GM23338 (cell line): Measurements from ENCODE around the gene CASKIN2. TPM values are rescaled to one million over a fixed set of nuclear protein-coding genes. Genes with fewer than 3 reads are reported as not detected.

ENCODE experiments used
- ATAC-seq: fragments of 200-7000 bp; cut with Tn5 transposase; 3 replicates; pipeline ENCODE4 v1.9.1; 2020
- DNase-seq: peaks from one replicate; pipeline ENCODE4 v3.0.0-alpha.2; 2015; ENCODE audit warnings: low spot score
- H2AFZ ChIP-seq: fragments of 200-600 bp; sonication (generic); 2 replicates; pipeline ENCODE4 v1.8.0; 2016; ENCODE audit warnings: antibody characterized with exemption, mild to moderate bottlenecking, moderate library complexity
- H3F3A ChIP-seq: fragments of 200-600 bp; sonication (generic); replicated peaks from 2 replicates; pipeline ENCODE4 v1.8.0; 2017; ENCODE audit warnings: antibody characterized with exemption, mixed run types, low read depth
- H3K27ac ChIP-seq: fragments of 200-600 bp; sonication (generic); 2 replicates; pipeline ENCODE4 v1.6.1; 2016; ENCODE audit warnings: low read depth
- H3K27me3 ChIP-seq: fragments of 200-600 bp; sonication (generic); 2 replicates; pipeline ENCODE4 v1.8.0; 2016; ENCODE audit warnings: mild to moderate bottlenecking, mixed run types, moderate library complexity; ENCODE audit not compliant: insufficient read depth
- H3K36me3 ChIP-seq: fragments of 200-600 bp; sonication (generic); 2 replicates; pipeline ENCODE4 v1.8.0; 2016; ENCODE audit warnings: mild to moderate bottlenecking; ENCODE audit not compliant: insufficient read depth
- H3K4me1 ChIP-seq: fragments of 200-600 bp; sonication (generic); 2 replicates; pipeline ENCODE4 v1.8.0; 2016; ENCODE audit warnings: mild to moderate bottlenecking, moderate library complexity; ENCODE audit not compliant: insufficient read depth
- H3K4me2 ChIP-seq: fragments of 200-600 bp; sonication (generic); 2 replicates; pipeline ENCODE4 v1.7.1; 2017; ENCODE audit warnings: mixed run types
- H3K4me3 ChIP-seq: fragments of 200-600 bp; sonication (generic); 2 replicates; pipeline ENCODE4 v1.6.1; 2016; ENCODE audit warnings: mixed run types
- H3K79me2 ChIP-seq: fragments of 200-600 bp; sonication (generic); replicated peaks from 2 replicates; pipeline ENCODE4 v1.8.0; 2017; ENCODE audit warnings: mild to moderate bottlenecking; ENCODE audit not compliant: insufficient read depth
- H3K9me2 ChIP-seq: fragments of 200-600 bp; sonication (generic); 2 replicates; pipeline ENCODE4 v1.8.0; 2017; ENCODE audit not compliant: insufficient read depth
- H4K20me1 ChIP-seq: fragments of 200-600 bp; sonication (generic); replicated peaks from 2 replicates; pipeline ENCODE4 v1.8.0; 2017; ENCODE audit warnings: mild to moderate bottlenecking; ENCODE audit not compliant: insufficient read depth
- H3K27ac Mint-ChIP-seq: 2 replicates; pipeline ENCODE4 v1.8.0; 2020; ENCODE audit warnings: inconsistent platforms, mild to moderate bottlenecking, moderate library complexity, mixed read lengths
- H3K27me3 Mint-ChIP-seq: 3 replicates; pipeline ENCODE4 v1.8.0; 2022; ENCODE audit warnings: low read depth, mild to moderate bottlenecking, moderate library complexity, mixed read lengths, inconsistent platforms; ENCODE audit not compliant: insufficient read depth, poor library complexity
- H3K36me3 Mint-ChIP-seq: 3 replicates; pipeline ENCODE4 v1.8.0; 2021; ENCODE audit warnings: low read depth, mild to moderate bottlenecking, inconsistent platforms, moderate library complexity, mixed read lengths
- H3K4me1 Mint-ChIP-seq: 3 replicates; pipeline ENCODE4 v1.8.0; 2020; ENCODE audit warnings: mild to moderate bottlenecking, inconsistent platforms, mixed read lengths
- H3K4me3 Mint-ChIP-seq: 3 replicates; pipeline ENCODE4 v1.8.0; 2021; ENCODE audit warnings: moderate library complexity, mild to moderate bottlenecking, inconsistent platforms, mixed read lengths
- H3K9me3 Mint-ChIP-seq: 3 replicates; pipeline ENCODE4 v1.8.0; 2020; ENCODE audit warnings: moderate library complexity, mild to moderate bottlenecking, inconsistent platforms, mixed read lengths
- CREB1 ChIP-seq: fragments of 250-450 bp; sonication (Bioruptor Pico); IDR thresholded peaks from 2 replicates; pipeline ENCODE4 v1.5.0; 2020; ENCODE audit warnings: low read depth, mild to moderate bottlenecking, moderate library complexity
- EZH2 ChIP-seq: fragments of 200-600 bp; sonication (generic); IDR thresholded peaks from one replicate; pipeline ENCODE4 v1.8.0; 2017; ENCODE audit warnings: antibody characterized with exemption, mild to moderate bottlenecking, low read depth; ENCODE audit not compliant: unreplicated experiment
- EZH2phosphoT487 ChIP-seq: fragments of 200-600 bp; sonication (generic); IDR thresholded peaks from one replicate; pipeline ENCODE4 v1.8.1; 2018; ENCODE audit warnings: antibody characterized with exemption; ENCODE audit not compliant: unreplicated experiment
- JUNB ChIP-seq: IDR thresholded peaks from one replicate; pipeline ENCODE4 v1.6.1; 2016; ENCODE audit warnings: antibody characterized with exemption; ENCODE audit not compliant: unreplicated experiment
- NANOG ChIP-seq: IDR thresholded peaks from 2 replicates; pipeline ENCODE4 v1.6.1; 2016; ENCODE audit warnings: antibody characterized with exemption, borderline replicate concordance
- POLR2AphosphoS5 ChIP-seq: IDR thresholded peaks from 2 replicates; pipeline ENCODE4 v1.6.1; 2016; ENCODE audit warnings: antibody characterized with exemption, low read depth
- STAT1 ChIP-seq: IDR thresholded peaks from one replicate; pipeline ENCODE4 v1.6.1; 2016; ENCODE audit warnings: antibody characterized with exemption; ENCODE audit not compliant: unreplicated experiment
- ZNF114 ChIP-seq: fragments of 250-450 bp; sonication (Bioruptor Pico); IDR thresholded peaks from 2 replicates; pipeline ENCODE4 v1.5.0; 2020; ENCODE audit warnings: mild to moderate bottlenecking, moderate library complexity
- ZNF331 ChIP-seq: fragments of 250-450 bp; sonication (Bioruptor Pico); IDR thresholded peaks from 2 replicates; pipeline ENCODE4 v1.5.0; 2020; ENCODE audit warnings: low read depth, mild to moderate bottlenecking, moderate library complexity
- polyA plus RNA-seq: library from polyadenylated mRNA; unstranded; fragments of >200 nt; fragmentation: Nextera tagmentation; extraction: Ambion mirVana; gene quantifications from 2 replicates; pipeline ENCODE4 v1.2.1, GENCODE V29; 2016
- total RNA-seq: library from RNA; depleted of rRNA; stranded (reverse); fragments of >200 nt; shearing (Covaris generic); gene quantifications from 2 replicates; pipeline ENCODE4 v1.2.3, GENCODE V29; 2014
- TF ChIP-seq, protein P1 (sequence below), 2 experiments: fragments of 200-600 bp in 1 of 2; sonication (generic) in 1 of 2; conservative IDR thresholded peaks; 2 replicates each; pipeline versions ENCODE4 v1.5.1 to v1.6.1; 2016 to 2017; ENCODE audit warnings: antibody characterized with exemption in 2 of 2, low read depth in 2 of 2, mild to moderate bottlenecking in 2 of 2, moderate library complexity in 1 of 2
- TF ChIP-seq, protein P2 (sequence below): fragments of 250-450 bp; sonication (Bioruptor Pico); IDR thresholded peaks from 2 replicates; pipeline ENCODE4 v1.5.0; 2020; ENCODE audit warnings: mild to moderate bottlenecking, moderate library complexity
- TF ChIP-seq, protein P3 (sequence below): IDR thresholded peaks from 2 replicates; pipeline ENCODE4 v1.6.1; 2016; ENCODE audit warnings: antibody characterized with exemption
- TF ChIP-seq, protein P4 (sequence below): IDR thresholded peaks from one replicate; pipeline ENCODE4 v1.6.1; 2018; ENCODE audit warnings: antibody characterized with exemption; ENCODE audit not compliant: unreplicated experiment

The CASKIN2 gene
- total and polyA plus RNA-seq, 2 experiments from 2014 or later, result 4.9 to 21.5 TPM

DNA sequence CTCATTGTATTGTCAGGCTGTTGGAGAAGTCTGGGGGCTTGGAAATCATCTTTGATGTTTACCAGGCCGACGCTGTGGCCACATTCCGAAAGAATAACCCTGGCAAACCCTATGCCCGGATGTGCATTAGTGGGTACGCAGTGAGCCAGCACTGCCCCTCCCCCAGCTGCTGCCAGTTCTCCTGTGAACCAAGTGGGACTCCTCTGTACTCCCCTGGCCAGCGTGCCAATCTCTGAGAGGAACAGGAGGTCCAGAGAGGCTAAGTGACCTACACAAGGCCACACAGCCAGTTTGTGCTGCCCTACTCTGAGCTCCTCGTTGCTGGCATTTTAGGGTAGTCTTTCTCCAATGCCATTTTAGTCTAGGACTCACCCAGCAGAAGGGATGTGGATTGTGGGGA, 8.3 kb upstream of the CASKIN2 start:
- DNase-seq (no peak), ATAC-seq (no peak)
- Mint-ChIP-seq H3K27ac (no peak overlapping the region), H3K4me3 (0 out of 3 replicates have a peak overlapping the region, but pooled peaks have one; percentile 76), H3K4me1 (peaks cover 16% of the 10 kb centered on the region), H3K27me3 (peaks cover 17% of the 10 kb centered on the region), H3K9me3 (no peaks in the 10 kb centered on the region), H3K36me3 (peaks cover 34% of the 10 kb centered on the region)
- Histone ChIP-seq H3K4me2 (no peak overlapping the region), H2AFZ (no peak overlapping the region), H4K20me1 (peaks cover 10% of the 10 kb centered on the region), H3K4me1 (peaks cover 15% of the 10 kb centered on the region; the same call in 1 of the 2 replicates), H3K79me2 (peaks cover 18% of the 10 kb centered on the region), H3K9me2 (no peaks in the 10 kb centered on the region), H3K27me3 (peaks cover 6% of the 10 kb centered on the region; the same call in 1 of the 2 replicates), H3K36me3 (peaks cover 8% of the 10 kb centered on the region), H3K4me3 (no peak overlapping the region), H3K27ac (no peak overlapping the region), H3F3A (peaks cover 15% of the 10 kb centered on the region)
- no peak for TF ChIP-seq CREB1
- no peak for TF ChIP-seq STAT1
- TF ChIP-seq EZH2phosphoT487, result no peak
- TF ChIP-seq POLR2AphosphoS5, result no peak
- TF ChIP-seq NANOG, result no peak
- TF ChIP-seq, protein P1, sequence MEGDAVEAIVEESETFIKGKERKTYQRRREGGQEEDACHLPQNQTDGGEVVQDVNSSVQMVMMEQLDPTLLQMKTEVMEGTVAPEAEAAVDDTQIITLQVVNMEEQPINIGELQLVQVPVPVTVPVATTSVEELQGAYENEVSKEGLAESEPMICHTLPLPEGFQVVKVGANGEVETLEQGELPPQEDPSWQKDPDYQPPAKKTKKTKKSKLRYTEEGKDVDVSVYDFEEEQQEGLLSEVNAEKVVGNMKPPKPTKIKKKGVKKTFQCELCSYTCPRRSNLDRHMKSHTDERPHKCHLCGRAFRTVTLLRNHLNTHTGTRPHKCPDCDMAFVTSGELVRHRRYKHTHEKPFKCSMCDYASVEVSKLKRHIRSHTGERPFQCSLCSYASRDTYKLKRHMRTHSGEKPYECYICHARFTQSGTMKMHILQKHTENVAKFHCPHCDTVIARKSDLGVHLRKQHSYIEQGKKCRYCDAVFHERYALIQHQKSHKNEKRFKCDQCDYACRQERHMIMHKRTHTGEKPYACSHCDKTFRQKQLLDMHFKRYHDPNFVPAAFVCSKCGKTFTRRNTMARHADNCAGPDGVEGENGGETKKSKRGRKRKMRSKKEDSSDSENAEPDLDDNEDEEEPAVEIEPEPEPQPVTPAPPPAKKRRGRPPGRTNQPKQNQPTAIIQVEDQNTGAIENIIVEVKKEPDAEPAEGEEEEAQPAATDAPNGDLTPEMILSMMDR (conservative IDR thresholded peaks at IDR 0.05; ENCODE audit: low read depth in 2 of 2), result no peak
- TF ChIP-seq, protein P2, sequence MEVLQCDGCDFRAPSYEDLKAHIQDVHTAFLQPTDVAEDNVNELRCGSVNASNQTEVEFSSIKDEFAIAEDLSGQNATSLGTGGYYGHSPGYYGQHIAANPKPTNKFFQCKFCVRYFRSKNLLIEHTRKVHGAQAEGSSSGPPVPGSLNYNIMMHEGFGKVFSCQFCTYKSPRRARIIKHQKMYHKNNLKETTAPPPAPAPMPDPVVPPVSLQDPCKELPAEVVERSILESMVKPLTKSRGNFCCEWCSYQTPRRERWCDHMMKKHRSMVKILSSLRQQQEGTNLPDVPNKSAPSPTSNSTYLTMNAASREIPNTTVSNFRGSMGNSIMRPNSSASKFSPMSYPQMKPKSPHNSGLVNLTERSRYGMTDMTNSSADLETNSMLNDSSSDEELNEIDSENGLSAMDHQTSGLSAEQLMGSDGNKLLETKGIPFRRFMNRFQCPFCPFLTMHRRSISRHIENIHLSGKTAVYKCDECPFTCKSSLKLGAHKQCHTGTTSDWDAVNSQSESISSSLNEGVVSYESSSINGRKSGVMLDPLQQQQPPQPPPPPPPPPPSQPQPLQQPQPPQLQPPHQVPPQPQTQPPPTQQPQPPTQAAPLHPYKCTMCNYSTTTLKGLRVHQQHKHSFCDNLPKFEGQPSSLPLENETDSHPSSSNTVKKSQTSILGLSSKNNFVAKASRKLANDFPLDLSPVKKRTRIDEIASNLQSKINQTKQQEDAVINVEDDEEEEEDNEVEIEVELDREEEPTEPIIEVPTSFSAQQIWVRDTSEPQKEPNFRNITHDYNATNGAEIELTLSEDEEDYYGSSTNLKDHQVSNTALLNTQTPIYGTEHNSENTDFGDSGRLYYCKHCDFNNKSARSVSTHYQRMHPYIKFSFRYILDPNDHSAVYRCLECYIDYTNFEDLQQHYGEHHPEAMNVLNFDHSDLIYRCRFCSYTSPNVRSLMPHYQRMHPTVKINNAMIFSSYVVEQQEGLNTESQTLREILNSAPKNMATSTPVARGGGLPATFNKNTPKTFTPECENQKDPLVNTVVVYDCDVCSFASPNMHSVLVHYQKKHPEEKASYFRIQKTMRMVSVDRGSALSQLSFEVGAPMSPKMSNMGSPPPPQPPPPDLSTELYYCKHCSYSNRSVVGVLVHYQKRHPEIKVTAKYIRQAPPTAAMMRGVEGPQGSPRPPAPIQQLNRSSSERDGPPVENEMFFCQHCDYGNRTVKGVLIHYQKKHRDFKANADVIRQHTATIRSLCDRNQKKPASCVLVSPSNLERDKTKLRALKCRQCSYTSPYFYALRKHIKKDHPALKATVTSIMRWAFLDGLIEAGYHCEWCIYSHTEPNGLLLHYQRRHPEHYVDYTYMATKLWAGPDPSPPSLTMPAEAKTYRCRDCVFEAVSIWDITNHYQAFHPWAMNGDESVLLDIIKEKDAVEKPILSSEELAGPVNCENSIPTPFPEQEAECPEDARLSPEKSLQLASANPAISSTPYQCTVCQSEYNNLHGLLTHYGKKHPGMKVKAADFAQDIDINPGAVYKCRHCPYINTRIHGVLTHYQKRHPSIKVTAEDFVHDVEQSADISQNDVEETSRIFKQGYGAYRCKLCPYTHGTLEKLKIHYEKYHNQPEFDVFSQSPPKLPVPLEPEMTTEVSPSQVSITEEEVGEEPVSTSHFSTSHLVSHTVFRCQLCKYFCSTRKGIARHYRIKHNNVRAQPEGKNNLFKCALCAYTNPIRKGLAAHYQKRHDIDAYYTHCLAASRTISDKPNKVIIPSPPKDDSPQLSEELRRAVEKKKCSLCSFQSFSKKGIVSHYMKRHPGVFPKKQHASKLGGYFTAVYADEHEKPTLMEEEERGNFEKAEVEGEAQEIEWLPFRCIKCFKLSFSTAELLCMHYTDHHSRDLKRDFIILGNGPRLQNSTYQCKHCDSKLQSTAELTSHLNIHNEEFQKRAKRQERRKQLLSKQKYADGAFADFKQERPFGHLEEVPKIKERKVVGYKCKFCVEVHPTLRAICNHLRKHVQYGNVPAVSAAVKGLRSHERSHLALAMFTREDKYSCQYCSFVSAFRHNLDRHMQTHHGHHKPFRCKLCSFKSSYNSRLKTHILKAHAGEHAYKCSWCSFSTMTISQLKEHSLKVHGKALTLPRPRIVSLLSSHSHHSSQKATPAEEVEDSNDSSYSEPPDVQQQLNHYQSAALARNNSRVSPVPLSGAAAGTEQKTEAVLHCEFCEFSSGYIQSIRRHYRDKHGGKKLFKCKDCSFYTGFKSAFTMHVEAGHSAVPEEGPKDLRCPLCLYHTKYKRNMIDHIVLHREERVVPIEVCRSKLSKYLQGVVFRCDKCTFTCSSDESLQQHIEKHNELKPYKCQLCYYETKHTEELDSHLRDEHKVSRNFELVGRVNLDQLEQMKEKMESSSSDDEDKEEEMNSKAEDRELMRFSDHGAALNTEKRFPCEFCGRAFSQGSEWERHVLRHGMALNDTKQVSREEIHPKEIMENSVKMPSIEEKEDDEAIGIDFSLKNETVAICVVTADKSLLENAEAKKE (CRISPR knock-in tag), result no peak
- TF ChIP-seq ZNF331, result no peak
- TF ChIP-seq, protein P3, sequence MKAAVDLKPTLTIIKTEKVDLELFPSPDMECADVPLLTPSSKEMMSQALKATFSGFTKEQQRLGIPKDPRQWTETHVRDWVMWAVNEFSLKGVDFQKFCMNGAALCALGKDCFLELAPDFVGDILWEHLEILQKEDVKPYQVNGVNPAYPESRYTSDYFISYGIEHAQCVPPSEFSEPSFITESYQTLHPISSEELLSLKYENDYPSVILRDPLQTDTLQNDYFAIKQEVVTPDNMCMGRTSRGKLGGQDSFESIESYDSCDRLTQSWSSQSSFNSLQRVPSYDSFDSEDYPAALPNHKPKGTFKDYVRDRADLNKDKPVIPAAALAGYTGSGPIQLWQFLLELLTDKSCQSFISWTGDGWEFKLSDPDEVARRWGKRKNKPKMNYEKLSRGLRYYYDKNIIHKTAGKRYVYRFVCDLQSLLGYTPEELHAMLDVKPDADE, result no peak
- TF ChIP-seq, protein P4, sequence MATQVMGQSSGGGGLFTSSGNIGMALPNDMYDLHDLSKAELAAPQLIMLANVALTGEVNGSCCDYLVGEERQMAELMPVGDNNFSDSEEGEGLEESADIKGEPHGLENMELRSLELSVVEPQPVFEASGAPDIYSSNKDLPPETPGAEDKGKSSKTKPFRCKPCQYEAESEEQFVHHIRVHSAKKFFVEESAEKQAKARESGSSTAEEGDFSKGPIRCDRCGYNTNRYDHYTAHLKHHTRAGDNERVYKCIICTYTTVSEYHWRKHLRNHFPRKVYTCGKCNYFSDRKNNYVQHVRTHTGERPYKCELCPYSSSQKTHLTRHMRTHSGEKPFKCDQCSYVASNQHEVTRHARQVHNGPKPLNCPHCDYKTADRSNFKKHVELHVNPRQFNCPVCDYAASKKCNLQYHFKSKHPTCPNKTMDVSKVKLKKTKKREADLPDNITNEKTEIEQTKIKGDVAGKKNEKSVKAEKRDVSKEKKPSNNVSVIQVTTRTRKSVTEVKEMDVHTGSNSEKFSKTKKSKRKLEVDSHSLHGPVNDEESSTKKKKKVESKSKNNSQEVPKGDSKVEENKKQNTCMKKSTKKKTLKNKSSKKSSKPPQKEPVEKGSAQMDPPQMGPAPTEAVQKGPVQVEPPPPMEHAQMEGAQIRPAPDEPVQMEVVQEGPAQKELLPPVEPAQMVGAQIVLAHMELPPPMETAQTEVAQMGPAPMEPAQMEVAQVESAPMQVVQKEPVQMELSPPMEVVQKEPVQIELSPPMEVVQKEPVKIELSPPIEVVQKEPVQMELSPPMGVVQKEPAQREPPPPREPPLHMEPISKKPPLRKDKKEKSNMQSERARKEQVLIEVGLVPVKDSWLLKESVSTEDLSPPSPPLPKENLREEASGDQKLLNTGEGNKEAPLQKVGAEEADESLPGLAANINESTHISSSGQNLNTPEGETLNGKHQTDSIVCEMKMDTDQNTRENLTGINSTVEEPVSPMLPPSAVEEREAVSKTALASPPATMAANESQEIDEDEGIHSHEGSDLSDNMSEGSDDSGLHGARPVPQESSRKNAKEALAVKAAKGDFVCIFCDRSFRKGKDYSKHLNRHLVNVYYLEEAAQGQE, result no peak
- no peak for TF ChIP-seq ZNF114 (CRISPR knock-in tag)
- TF ChIP-seq JUNB, result no peak
- no peak for TF ChIP-seq EZH2
